GM12864 (cell line): ENCODE results near the gene LOXHD1.

Experiments used
- DNase-seq: peaks from one replicate; pipeline ENCODE4 v3.0.0-alpha.2; 2011; ENCODE audit warnings: low read depth
- H3K4me3 ChIP-seq: 2 replicates; pipeline ENCODE4 v1.5.1; 2011; ENCODE audit warnings: mild to moderate bottlenecking, low read depth, low read length, control low read depth
- CTCF ChIP-seq: IDR thresholded peaks from 2 replicates; pipeline ENCODE4 v1.5.1; 2011; ENCODE audit warnings: low read depth, mild to moderate bottlenecking, moderate library complexity, low read length, control low read depth, inconsistent platforms; ENCODE audit errors: missing control alignments

LOXHD1 gene

GRCh38 chr18:46481847-46482245 lies 175.2 kb downstream of the LOXHD1 start:
- no peak for DNase-seq
- TF ChIP-seq CTCF, result no peak
- H3K4me3 ChIP-seq, result no peak overlapping the region

- H3K4me3 ChIP-seq, result no peak overlapping the region
- peak; percentile 12 for DNase-seq
- TF ChIP-seq CTCF, result peak; percentile 76
Observed at GRCh38 chr18:46481048-46481846, 175.8 kb downstream of the LOXHD1 start.

DNA sequence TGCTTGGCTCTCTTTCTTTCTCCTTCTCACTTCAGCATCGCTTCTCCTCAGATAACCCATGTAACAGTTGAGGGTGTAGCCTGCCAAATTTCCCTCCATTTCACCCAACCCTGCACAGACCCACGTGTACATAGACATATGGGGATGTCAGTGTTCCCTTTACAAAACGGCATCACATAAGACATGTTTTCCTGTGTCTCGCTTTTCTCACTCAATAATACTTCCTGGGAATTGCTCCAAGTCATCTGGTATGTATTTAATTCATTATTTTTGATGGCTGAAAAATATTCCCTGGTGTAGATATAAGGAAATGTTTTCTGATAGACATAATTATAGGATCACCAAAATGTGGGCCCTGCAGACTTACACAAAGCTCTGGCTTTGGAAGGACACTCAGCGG lies 176.8 kb downstream of the LOXHD1 start:
- no peak for TF ChIP-seq CTCF
- no peak for DNase-seq
- H3K4me3 ChIP-seq, result no peak overlapping the region

GRCh38 chr18:46478796-46479195 lies 178.2 kb downstream of the LOXHD1 start:
- TF ChIP-seq CTCF, result no peak
- H3K4me3 ChIP-seq, result no peak overlapping the region
- DNase-seq, result no peak

GRCh38 chr18:46477425-46478011 lies 179.5 kb downstream of the LOXHD1 start:
- DNase-seq, result no peak
- TF ChIP-seq CTCF, result no peak
- H3K4me3 ChIP-seq, result no peak overlapping the region

DNA sequence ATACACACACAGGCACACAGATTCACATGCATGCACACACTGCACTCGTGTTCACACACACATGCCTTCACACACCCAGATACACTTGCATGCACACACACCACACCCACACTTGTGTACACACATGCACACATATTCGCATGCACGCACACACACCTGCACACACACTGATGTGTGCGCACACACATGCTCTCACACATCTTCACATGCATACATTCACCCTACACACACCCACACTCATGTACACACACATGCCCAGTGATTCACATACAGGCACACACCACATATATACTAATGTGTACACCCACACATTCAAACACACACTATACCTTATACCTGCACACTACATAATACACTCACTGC lies 181.6 kb downstream of the LOXHD1 start:
- no peak for TF ChIP-seq CTCF
- no peak overlapping the region for H3K4me3 ChIP-seq
- DNase-seq, result no peak
